Measurements from ENCODE around the gene MEN1.
A peak's percentile ranks its signal among the peaks of the same experiment; 100 is the strongest.
"Not testable (repeated sequence)": the region's sequence is repeated elsewhere in the genome, so short reads cannot be mapped to it uniquely, and the experiment has no call there.

MEN1 gene

DNA sequence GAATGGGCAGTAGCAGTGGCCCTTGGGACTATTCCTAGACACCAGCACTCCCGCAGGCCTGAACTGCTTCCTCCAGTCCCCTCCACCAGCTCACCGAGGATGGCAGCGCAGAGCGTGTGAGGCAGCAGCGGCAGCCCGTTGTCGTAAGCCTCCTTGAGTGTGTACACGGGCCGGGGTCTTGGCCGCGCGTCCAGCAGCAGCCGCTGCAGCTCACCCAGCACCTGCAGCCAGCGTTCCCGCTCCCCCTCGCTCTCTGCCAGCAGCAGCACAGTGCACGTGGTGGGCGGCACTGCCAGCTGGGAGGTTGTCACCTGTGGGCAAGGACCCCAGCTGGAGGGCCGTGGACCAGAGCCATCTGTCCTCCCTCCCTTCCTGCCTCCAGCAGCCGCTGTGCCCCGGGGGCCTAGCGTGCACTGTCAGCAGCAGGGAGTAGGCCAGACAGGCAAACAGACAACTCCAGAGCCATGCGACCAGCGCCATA lies 21.1 kb upstream of the MEN1 start:
- DNase-seq, result no peak

DNA sequence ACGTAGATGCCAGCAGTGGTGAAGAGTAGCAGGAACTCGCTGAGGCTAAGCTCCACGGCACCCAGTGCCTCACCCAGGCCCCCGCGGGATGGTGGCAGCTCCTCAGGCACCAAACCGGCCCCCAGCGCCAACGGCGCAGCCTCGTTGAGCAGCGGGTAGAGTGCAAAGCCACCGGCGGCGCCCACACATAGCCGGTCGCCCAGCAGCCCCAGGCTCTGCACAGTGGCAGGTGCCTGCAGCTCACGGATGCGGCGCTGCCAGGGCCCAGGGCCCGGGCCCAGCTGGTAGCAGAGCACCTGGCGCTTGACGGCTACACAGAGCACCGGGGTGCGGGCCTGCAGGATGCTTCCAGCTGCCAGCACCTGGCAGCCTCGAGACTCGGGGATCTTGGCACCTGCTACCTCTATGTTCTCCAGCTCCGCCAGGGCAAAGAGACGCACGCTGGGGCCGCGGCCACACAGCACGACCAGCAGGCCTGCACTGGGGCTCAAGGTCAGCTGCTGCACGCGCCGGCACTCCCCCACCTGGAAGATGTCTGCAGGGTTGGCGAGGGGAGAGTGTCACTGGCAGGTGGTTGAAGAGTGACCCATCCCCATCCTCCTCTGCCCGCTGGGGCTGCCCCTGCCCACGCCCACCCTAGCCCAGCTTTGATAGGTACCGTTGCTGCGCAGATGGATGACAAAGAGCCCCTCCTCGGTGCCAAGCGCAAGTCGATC lies 19.3 kb upstream of the MEN1 start:
- no peak for DNase-seq

DNA sequence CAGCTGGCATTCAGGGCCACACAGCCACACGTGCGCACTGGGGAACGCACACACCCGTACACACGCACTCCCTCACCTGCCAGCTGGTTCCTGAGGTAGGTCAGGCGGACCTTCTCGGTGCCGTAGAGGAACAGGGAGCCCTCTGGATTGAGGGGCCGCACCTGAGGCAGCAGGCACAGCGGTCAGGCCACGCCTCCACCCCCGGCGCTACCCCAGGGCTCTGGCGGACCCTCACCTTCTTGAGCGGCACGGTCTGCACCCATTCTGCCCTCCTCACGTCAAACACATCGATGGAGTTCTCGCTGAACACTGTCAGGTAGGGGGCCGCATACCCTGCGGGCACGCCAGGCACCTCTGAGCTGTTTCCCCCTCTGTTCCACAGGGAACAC lies 17.1 kb upstream of the MEN1 start:
- DNase-seq, result no peak

DNA sequence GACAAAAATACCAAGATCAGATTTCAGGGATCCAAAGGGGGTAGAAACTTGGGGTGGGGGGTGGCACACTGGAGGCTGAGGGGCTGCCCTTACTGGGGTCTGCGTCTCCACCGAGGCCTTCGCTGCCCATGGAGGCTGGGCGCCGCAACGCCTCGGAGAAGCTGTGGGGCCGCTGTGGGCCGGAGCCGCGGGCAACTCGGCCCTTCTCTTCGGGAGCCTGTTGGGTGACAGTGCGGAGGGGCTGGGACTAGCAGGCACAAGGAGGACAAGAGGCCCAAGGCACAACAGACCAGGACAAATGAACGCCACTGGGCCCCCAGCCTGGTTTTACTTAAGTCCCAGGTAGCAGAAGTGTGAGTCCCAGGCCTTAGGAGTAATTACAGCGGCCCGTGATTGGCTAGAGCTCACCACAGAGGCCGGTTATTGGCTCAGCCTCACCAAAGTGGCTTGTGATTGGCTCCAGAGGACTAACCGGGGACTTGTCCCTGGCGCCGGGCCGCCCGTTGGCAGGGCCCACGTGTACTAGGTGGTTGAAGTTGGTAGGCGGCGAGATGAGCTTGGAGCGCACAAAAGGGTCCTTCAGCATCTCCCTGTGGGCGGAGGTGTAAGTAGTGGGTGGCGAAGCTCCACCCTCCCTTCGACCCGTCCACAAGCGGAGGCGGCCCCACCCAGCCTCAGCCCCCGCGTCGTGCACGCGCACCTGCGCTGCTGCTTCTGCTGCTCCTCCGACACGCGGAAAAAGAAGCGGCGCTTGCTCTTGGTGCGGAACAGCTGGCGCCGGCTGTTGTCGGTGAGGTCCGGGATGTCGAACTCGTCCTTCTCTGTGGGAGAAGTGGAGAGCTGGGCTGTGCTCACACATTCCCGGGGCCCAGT lies 16.5 kb upstream of the MEN1 start:
- no peak for DNase-seq

DNA sequence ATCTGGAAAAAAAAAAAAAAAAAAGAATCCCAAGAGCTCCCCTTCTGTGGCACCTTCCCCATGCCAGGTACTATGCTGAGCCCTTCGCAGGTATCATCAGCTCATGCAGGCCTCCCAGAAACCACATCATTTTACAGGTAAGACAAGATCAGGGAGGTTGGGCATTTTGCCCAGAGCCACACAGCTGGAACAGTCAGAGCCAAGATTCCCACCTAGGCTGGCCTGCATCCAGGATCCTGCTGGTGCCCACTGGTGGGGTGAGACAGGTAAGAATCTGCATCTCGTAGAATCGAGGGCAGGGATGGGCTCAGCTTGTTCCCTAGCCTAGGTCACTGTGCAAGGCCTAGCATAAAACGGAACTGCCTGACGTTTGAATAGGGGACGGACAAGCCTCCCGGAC lies 15.7 kb upstream of the MEN1 start:
- no peak for DNase-seq

GRCh38 chr11:64823568-64824119 lies 13.3 kb upstream of the MEN1 start:
- no peak for DNase-seq

DNA sequence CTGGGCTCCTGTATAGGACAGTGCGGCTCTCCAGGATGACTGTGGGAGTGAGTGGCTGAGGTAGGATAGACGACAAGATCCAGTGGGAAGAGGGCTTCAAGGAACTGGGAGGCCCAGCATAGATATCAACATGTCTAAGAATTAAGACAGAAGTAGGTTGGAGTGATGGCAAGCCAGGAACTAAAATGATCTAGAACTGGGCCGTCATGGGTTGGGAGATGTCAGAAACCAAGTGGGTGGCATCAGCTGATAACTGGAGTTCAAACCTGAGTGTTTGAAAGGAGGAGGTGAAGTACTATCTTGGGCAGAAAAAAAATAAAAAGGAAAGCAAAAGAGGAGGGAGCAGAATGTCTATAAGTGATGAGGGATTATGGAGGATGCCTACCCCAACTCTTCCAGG lies 7.1 kb upstream of the MEN1 start:
- no peak for DNase-seq

- DNase-seq, result not testable (repeated sequence)
These were observed 5.1 kb upstream of the MEN1 start for GRCh38 chr11:64815433-64815832.

DNA sequence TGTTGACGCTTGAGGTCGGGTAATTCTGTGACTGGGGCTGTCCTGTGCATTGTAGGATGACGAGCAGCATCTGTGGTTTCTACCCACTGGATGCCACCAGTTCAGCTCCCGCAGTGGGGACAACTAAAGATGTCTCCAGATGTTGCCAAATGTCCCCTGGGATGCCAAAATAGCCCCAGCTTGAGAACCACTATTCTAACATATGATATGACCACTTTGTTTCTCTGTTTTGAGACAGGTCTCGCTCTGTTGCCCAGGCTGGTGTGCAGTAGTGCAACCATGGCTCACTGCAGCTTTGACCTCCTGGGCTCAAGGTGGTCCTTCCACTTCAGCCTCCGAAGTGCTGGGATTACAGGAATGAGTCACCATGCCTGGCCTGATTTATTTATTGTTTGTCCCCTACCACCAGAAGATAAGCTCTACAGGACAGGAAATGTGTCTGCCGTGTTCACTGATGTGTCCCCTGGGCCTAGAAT lies 4.4 kb upstream of the MEN1 start:
- no peak for DNase-seq

GRCh38 chr11:64813826-64814225 lies 3.5 kb upstream of the MEN1 start:
- DNase-seq, result no peak

- DNase-seq, result no peak
These were observed 531 bp upstream of the MEN1 start for GRCh38 chr11:64810891-64811272.

- peak; percentile 12 for DNase-seq
These were observed 540 bp downstream of the MEN1 start for GRCh38 chr11:64809781-64810241.

GRCh38 chr11:64805481-64805880 lies 4.9 kb downstream of the MEN1 start:
- DNase-seq, result no peak

GRCh38 chr11:64804346-64805210 lies 5.8 kb downstream of the MEN1 start:
- DNase-seq, result no peak

GRCh38 chr11:64803846-64804345 lies 6.5 kb downstream of the MEN1 start:
- no peak for DNase-seq

DNA sequence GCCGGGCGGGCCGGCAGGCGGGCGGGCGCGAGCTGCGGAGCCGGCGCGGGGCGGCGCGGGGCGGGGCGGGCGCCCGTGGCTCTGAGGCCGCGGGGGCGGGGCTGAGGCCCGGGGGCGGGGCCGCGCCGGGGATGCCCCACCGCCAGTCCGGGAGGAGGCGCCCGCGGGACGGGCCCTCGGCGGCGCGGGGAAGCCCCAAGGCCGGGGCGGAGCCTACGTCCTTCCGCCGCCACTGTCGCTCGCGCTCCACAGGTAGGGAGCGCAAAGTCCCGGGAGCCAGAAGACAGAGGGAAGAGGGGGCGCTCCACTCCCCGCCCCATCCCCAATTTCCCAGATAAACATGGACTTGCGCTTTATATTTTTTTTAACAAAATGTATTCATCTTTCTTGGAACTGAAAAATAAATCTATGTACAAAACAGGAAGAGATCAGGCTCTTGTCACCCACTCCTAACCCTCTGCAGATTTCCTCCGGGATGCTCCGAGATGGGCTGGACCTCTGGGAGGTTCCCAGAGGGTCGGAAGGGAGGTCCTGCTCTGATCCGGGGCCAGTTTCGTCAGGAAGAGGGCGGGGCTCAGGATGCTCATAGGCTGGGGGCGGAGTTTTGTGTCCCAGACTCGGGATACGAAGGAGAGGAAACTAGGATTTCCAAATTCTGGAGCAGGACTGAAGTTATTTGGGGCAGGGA lies 7.0 kb downstream of the MEN1 start, which contains the start of gene MAP4K2:
MAP4K2 (minus strand) TSS at position 57 of the 688 bp plus-strand sequence. CDS start 65 bp downstream, outside the sequence.
- DNase-seq, result peak; percentile 70

- DNase-seq, result no peak
These were observed 7.8 kb downstream of the MEN1 start for GRCh38 chr11:64802370-64803157.

DNA sequence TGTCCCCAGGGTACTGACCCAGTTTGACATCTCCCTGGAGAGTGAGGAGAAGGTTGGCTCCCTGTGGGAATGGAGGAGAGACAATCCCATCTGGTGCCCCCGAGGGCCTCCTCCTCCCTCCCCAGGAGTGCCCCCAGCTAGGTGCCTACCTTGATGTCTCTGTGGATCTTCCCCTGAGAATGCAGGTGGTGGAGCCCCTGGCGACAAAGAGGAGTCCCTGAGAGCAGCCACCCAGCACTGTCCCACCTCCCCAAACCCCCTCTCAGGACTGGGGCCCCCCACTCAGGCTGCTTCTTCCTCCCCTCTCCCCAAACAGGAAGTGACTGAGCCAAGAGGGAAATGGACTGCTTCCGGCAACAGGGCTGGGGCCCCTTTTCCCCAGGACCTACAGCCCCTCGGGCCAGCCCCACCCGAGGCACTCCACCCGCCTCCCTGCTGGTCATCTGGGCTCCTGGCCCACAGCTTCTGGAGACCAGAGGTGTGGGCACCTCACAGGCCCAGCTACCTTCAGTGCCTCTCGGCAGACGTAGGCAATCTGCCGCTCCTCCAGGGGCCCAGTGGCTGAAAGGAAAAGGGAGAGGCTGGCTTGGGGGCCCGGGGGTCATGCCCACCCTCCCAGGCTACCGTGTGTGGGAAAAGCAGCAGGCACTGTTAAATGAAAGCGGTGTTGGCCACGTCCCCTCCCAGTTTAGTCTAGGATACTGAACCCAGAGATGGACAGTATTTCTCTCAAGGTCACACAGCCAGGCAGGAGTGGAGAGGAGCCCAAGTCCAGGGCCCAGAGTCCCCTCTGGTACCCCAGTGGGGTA lies 8.6 kb downstream of the MEN1 start:
- no peak for DNase-seq

GRCh38 chr11:64801158-64801464 lies 9.2 kb downstream of the MEN1 start:
- DNase-seq, result no peak
